ENCODE measurements around the gene KHK. TPM values are rescaled to one million over a fixed set of nuclear protein-coding genes. Genes with fewer than 3 reads are reported as not detected.
A peak's percentile ranks its signal among the peaks of the same experiment; 100 is the strongest.

KHK gene
- total and polyA plus RNA-seq, 2 donors: 1.5 to 2.5 TPM

DNA sequence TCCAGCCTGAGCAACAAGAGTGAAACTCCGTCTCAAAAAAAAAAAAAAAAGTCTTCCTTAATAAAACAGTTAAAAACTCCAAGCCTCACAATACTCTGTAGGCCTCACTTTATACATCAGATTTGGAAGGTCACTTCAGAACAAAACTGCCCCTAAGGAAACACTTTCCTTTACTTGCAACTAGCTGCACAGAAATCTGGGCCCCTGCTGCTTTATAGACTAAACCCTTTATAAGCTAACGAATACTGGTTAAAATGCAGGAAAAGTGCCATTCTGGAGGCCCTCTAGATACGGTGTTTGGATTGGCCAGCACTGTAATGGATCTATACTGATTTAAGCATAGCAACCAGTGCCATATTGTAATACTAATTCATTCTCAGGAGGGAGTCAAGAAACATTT, 38.5 kb downstream of the KHK start:
- no peak for DNase-seq (ENCODE audit: low read depth in 6 of 9, low spot score in 9 of 9)
- Histone ChIP-seq H3K4me1 (ENCODE audit: control insufficient read depth in 2 of 2, insufficient read depth in 2 of 2, low read length in 2 of 2) (peaks cover 5 to 11% of the 10 kb centered on the region in 2 donors), H3K27ac (ENCODE audit: low read depth in 1 of 2, low read length in 1 of 2) (no peak overlapping the region), H3K9me3 (ENCODE audit: control insufficient read depth in 2 of 2, insufficient read depth in 1 of 2, low read length in 1 of 2) (no peaks in the 10 kb centered on the region), H3K36me3 (ENCODE audit: control insufficient read depth in 2 of 2, insufficient read depth in 2 of 2, low read length in 1 of 2) (peaks cover 6 to 8% of the 10 kb centered on the region in 2 donors), H3K27me3 (ENCODE audit: control insufficient read depth in 2 of 2, insufficient read depth in 1 of 2, low read length in 1 of 2) (peaks cover 14 to 46% of the 10 kb centered on the region in 2 donors), H3K4me3 (ENCODE audit: low read length in 2 of 2) (no peak overlapping the region)
- WGBS: 97% methylated on average over 3 of the region's 3 CpGs

DNA sequence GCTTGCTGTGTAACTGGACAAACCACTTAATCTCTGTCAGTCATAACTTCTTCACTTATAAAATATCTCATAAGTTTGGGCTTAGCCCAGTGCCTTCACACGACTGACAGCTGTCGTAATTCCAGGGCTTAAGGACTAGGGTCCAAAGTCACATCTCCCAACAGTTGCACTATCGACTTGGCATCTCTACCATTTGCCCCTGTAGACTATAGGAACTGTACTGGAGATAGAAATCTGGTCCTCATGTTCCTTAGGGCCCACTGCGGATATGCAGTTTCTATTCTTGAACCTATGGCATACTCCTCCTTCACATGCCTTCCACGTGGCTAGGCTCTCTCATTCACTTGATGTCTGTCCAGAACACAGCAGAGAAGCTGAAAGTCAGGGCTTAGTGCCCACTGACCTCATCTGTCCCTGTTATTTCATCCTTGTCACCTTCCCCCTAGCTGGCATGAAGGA, 39.7 kb downstream of the KHK start:
- no peak overlapping the region for H3K27ac ChIP-seq (ENCODE audit: low read depth in 1 of 2, low read length in 1 of 2)
- H3K4me1 ChIP-seq (ENCODE audit: control insufficient read depth in 2 of 2, insufficient read depth in 2 of 2, low read length in 2 of 2): peaks cover 5 to 11% of the 10 kb centered on the region in 2 donors
- peaks cover 6 to 34% of the 10 kb centered on the region in 2 donors for H3K27me3 ChIP-seq (ENCODE audit: control insufficient read depth in 2 of 2, insufficient read depth in 1 of 2, low read length in 1 of 2)
- H3K9me3 ChIP-seq (ENCODE audit: control insufficient read depth in 2 of 2, insufficient read depth in 1 of 2, low read length in 1 of 2): no peaks in the 10 kb centered on the region
- H3K4me3 ChIP-seq (ENCODE audit: low read length in 2 of 2): no peak overlapping the region
- 70% methylated on average over 5 of the region's 5 CpGs for WGBS
- peaks cover 18 to 20% of the 10 kb centered on the region in 2 donors for H3K36me3 ChIP-seq (ENCODE audit: control insufficient read depth in 2 of 2, insufficient read depth in 2 of 2, low read length in 1 of 2)
- DNase-seq (ENCODE audit: low read depth in 6 of 9, low spot score in 9 of 9): no peak

DNA sequence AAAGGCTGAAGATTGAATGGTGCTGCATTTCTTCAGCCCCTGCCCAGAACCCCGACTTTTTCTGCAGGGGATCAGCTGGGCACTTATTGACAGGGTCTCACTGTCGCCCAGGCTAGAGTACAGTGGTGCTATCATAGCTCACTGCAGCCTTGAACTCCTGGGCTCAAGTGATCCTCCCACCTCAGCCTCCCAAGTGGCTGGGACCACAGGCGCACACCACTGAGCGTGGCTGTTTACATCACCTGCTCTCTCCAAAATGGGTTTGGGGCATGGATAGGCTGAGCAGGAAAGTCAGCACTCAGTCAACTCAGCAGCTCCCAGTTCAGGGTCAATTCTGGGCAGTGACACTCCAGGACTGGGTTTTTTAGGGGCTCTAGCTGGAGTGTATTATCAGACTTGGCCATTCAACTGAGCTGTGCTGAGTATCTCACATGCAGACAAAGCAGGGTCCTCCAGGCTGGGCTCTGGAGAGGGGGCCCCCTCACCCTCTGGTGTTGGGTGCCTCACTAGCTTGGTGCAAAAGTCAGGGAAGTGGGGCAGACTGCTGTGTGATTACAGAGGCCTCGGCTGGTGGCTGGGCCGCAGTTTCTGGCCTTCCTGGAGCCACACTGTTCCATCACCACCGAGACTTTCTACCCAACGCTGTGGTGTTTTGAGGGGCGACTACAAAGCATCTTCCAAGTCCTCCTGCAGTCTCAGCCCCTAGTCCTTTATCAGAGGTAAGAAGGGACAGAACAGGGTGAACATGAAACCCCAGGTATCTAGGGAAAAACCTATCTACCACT, 41.5 kb downstream of the KHK start:
- Histone ChIP-seq H3K9me3 (ENCODE audit: control insufficient read depth in 2 of 2, insufficient read depth in 1 of 2, low read length in 1 of 2) (no peaks in the 10 kb centered on the region), H3K36me3 (ENCODE audit: control insufficient read depth in 2 of 2, insufficient read depth in 2 of 2, low read length in 1 of 2) (peaks cover 34 to 36% of the 10 kb centered on the region in 2 donors), H3K27ac (ENCODE audit: low read depth in 1 of 2, low read length in 1 of 2) (no peak overlapping the region), H3K27me3 (ENCODE audit: control insufficient read depth in 2 of 2, insufficient read depth in 1 of 2, low read length in 1 of 2) (peaks cover 0 to 16% of the 10 kb centered on the region in 2 donors), H3K4me3 (ENCODE audit: low read length in 2 of 2) (no peak overlapping the region), H3K4me1 (ENCODE audit: control insufficient read depth in 2 of 2, insufficient read depth in 2 of 2, low read length in 2 of 2) (peaks cover 5 to 13% of the 10 kb centered on the region in 2 donors)
- WGBS: 95% methylated on average over 9 of the region's 9 CpGs
- DNase-seq (ENCODE audit: low read depth in 6 of 9, low spot score in 9 of 9): no peak

GRCh38 chr2:27128668-27129571, 42.3 kb downstream of the KHK start:
- Histone ChIP-seq H3K4me3 (ENCODE audit: low read length in 2 of 2) (no peak overlapping the region), H3K36me3 (ENCODE audit: control insufficient read depth in 2 of 2, insufficient read depth in 2 of 2, low read length in 1 of 2) (peaks cover 34 to 36% of the 10 kb centered on the region in 2 donors), H3K27me3 (ENCODE audit: control insufficient read depth in 2 of 2, insufficient read depth in 1 of 2, low read length in 1 of 2) (peaks cover 0 to 7% of the 10 kb centered on the region in 2 donors), H3K9me3 (ENCODE audit: control insufficient read depth in 2 of 2, insufficient read depth in 1 of 2, low read length in 1 of 2) (no peaks in the 10 kb centered on the region), H3K27ac (ENCODE audit: low read depth in 1 of 2, low read length in 1 of 2) (no peak overlapping the region), H3K4me1 (ENCODE audit: control insufficient read depth in 2 of 2, insufficient read depth in 2 of 2, low read length in 2 of 2) (peaks cover 5 to 14% of the 10 kb centered on the region in 2 donors)
- WGBS: 96% methylated on average over 11 of the region's 11 CpGs
- DNase-seq (ENCODE audit: low read depth in 6 of 9, low spot score in 9 of 9): no peak

DNA sequence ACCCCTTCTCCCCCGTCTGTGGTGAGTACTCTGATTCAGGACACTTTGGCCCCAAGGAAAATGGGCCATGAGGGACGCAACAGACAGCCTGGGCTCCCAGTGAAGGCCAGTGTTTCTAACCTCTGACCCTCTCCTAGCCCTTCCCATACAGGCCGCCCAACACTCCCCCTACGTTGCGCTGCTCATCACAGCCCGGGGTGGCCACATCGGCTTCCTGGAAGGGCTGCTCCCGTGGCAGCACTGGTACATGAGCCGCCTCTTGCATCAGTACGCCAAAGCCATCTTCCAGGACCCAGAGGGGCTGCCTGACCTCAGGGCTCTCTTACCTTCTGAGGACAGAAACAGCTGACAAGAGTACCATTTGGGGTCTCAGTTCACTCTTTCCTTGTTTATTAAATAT, 43.8 kb downstream of the KHK start:
- no peak for DNase-seq (ENCODE audit: low read depth in 6 of 9, low spot score in 9 of 9)
- Histone ChIP-seq H3K9me3 (ENCODE audit: control insufficient read depth in 2 of 2, insufficient read depth in 1 of 2, low read length in 1 of 2) (no peaks in the 10 kb centered on the region), H3K27me3 (ENCODE audit: control insufficient read depth in 2 of 2, insufficient read depth in 1 of 2, low read length in 1 of 2) (no peaks in the 10 kb centered on the region), H3K27ac (ENCODE audit: low read depth in 1 of 2, low read length in 1 of 2) (no peak overlapping the region), H3K36me3 (ENCODE audit: control insufficient read depth in 2 of 2, insufficient read depth in 2 of 2, low read length in 1 of 2) (peaks cover 34 to 36% of the 10 kb centered on the region in 2 donors), H3K4me3 (ENCODE audit: low read length in 2 of 2) (no peak overlapping the region), H3K4me1 (ENCODE audit: control insufficient read depth in 2 of 2, insufficient read depth in 2 of 2, low read length in 2 of 2) (peaks cover 5 to 13% of the 10 kb centered on the region in 2 donors)
- WGBS: 99% methylated on average over 10 of the region's 10 CpGs

DNA sequence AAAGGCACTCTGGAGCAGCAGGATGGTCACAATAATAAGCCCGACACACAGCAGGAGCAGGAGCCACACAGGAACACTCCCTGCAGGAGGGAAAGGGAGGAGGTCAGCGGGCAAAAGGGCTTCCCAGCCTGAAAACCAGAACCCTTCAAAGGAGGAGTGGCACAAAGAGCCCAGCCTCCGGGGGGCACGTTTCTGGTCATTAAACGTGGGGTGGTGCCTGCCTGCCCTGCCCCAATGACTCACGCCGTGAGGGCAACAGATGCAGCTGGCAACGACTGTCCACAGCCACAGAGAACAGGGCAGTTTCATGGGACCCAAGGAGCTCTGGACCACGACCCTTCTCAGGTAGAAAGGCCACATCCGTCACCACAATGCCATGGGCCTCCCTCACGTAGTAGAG, 44.9 kb downstream of the KHK start:
- DNase-seq (ENCODE audit: low read depth in 6 of 9, low spot score in 9 of 9): no peak
- Histone ChIP-seq H3K27ac (ENCODE audit: low read depth in 1 of 2, low read length in 1 of 2) (no peak overlapping the region), H3K4me3 (ENCODE audit: low read length in 2 of 2) (no peak overlapping the region), H3K4me1 (ENCODE audit: control insufficient read depth in 2 of 2, insufficient read depth in 2 of 2, low read length in 2 of 2) (peaks cover 5 to 13% of the 10 kb centered on the region in 2 donors), H3K36me3 (ENCODE audit: control insufficient read depth in 2 of 2, insufficient read depth in 2 of 2, low read length in 1 of 2) (peaks cover 34 to 36% of the 10 kb centered on the region in 2 donors), H3K9me3 (ENCODE audit: control insufficient read depth in 2 of 2, insufficient read depth in 1 of 2, low read length in 1 of 2) (no peaks in the 10 kb centered on the region), H3K27me3 (ENCODE audit: control insufficient read depth in 2 of 2, insufficient read depth in 1 of 2, low read length in 1 of 2) (no peaks in the 10 kb centered on the region)
- WGBS: 98% methylated on average over 11 of the region's 11 CpGs

- peaks cover 0 to 3% of the 10 kb centered on the region in 2 donors for H3K27me3 ChIP-seq (ENCODE audit: control insufficient read depth in 2 of 2, insufficient read depth in 1 of 2, low read length in 1 of 2)
- H3K27ac ChIP-seq (ENCODE audit: low read depth in 1 of 2, low read length in 1 of 2): no peak overlapping the region
- peaks cover 34 to 36% of the 10 kb centered on the region in 2 donors for H3K36me3 ChIP-seq (ENCODE audit: control insufficient read depth in 2 of 2, insufficient read depth in 2 of 2, low read length in 1 of 2)
- no peaks in the 10 kb centered on the region for H3K9me3 ChIP-seq (ENCODE audit: control insufficient read depth in 2 of 2, insufficient read depth in 1 of 2, low read length in 1 of 2)
- WGBS: 63% methylated on average over 14 of the region's 14 CpGs
- H3K4me1 ChIP-seq (ENCODE audit: control insufficient read depth in 2 of 2, insufficient read depth in 2 of 2, low read length in 2 of 2): peaks cover 5 to 13% of the 10 kb centered on the region in 2 donors
- peak in 1 of 9 donors; percentile 12 for DNase-seq (ENCODE audit: low read depth in 6 of 9, low spot score in 9 of 9)
- H3K4me3 ChIP-seq (ENCODE audit: low read length in 2 of 2): peak overlapping the region; percentile 89 to 91
These were observed 46.8 kb downstream of the KHK start for GRCh38 chr2:27133195-27133875.

GRCh38 chr2:27133905-27134780, 47.6 kb downstream of the KHK start, which contains the start of gene PREB:
Gene PREB (minus strand): TSS chr2:27134636. CDS start chr2:27134421, 215 bp downstream.
- DNase-seq (ENCODE audit: low read depth in 6 of 9, low spot score in 9 of 9): peak; percentile 76 to 99 (median 94)
- Histone ChIP-seq H3K4me1 (ENCODE audit: control insufficient read depth in 2 of 2, insufficient read depth in 2 of 2, low read length in 2 of 2) (peaks cover 5 to 13% of the 10 kb centered on the region in 2 donors), H3K36me3 (ENCODE audit: control insufficient read depth in 2 of 2, insufficient read depth in 2 of 2, low read length in 1 of 2) (peaks cover 34 to 36% of the 10 kb centered on the region in 2 donors), H3K4me3 (ENCODE audit: low read length in 2 of 2) (peak within 1 kb of the TSS; percentile 89 to 91), H3K9me3 (ENCODE audit: control insufficient read depth in 2 of 2, insufficient read depth in 1 of 2, low read length in 1 of 2) (no peaks in the 10 kb centered on the region), H3K27ac (ENCODE audit: low read depth in 1 of 2, low read length in 1 of 2) (peak within 1 kb of the TSS; percentile 52 to 80), H3K27me3 (ENCODE audit: control insufficient read depth in 2 of 2, insufficient read depth in 1 of 2, low read length in 1 of 2) (peaks cover 0 to 6% of the 10 kb centered on the region in 2 donors)
- WGBS: under 1% methylated on average over 86 of the region's 86 CpGs
